Esophagus squamous epithelium (tissue), 4 donors: Measurements from ENCODE around the gene SLC30A5. TPM values are rescaled to one million over a fixed set of nuclear protein-coding genes. Genes with fewer than 3 reads are reported as not detected.

Experiments
- small RNA-seq, 4 donors: library from RNA; depleted of rRNA; stranded (forward); fragments of <200 nt; gene quantifications; one replicate each; pipeline ENCODE3, GENCODE V24; 2016
- total RNA-seq, 4 donors: library from RNA; depleted of rRNA; stranded (reverse); fragments of >200 nt; gene quantifications; one replicate each; pipeline ENCODE4 v1.1.0, GENCODE V29; 2016

SLC30A5 gene
- total RNA-seq, 4 donors from 2014 or later: 19.4 to 43.5 (median 37.9) TPM

Small RNA genes lying within 50 kb of the gene (small RNA-seq; reads per million reads assigned to genes)
- gene SNORA50D (0 reads per million in 4 donors), gene SUMO2P4 (0 reads per million in 4 donors)

Other genes starting within 250 kb of the SLC30A5 start
- gene CCNB1, start 73.1 kb downstream of the SLC30A5 start, total RNA-seq: 10 to 100 TPM; 26.7 to 96.0 (median 57.1) TPM
- 10 to 100 TPM in 1 of 4 donors, 1 to 10 TPM in 3; 4.8 to 10.4 (median 9.0) TPM for gene CENPH, start 95.6 kb downstream of the SLC30A5 start, total RNA-seq
- 10 to 100 TPM; 21.8 to 40.7 (median 32.2) TPM for gene CDK7, start 140.9 kb downstream of the SLC30A5 start, total RNA-seq
- 1 to 10 TPM; 4.4 to 6.5 (median 5.3) TPM for gene CCDC125, start 238.8 kb downstream of the SLC30A5 start, total RNA-seq